H1 (cell line): ENCODE data around the gene PWP1. TPM values are rescaled to one million over a fixed set of nuclear protein-coding genes. Genes with fewer than 3 reads are reported as not detected.

Source experiments
- CTCF ChIA-PET: fragments of 300-600 bp; sonication (Branson Sonifier 250); formaldehyde crosslinking; loops from one replicate; lab custom pipeline; 2021; ENCODE audit not compliant: partially characterized antibody; lab: Charles Lee
- POLR2A ChIA-PET: fragments of 300-600 bp; sonication (Branson Sonifier 250); formaldehyde crosslinking; loops from one replicate; lab custom pipeline; 2021; ENCODE audit warnings: inconsistent platforms; ENCODE audit not compliant: partially characterized antibody; lab: Charles Lee
- DNase-seq, 2 experiments: peaks; one replicate each; pipeline versions ENCODE4 v3.0.0 to v3.0.0-alpha.2; 2010 to 2022; ENCODE audit warnings: low spot score in 2 of 2, low read depth in 1 of 2, mixed read lengths in 1 of 2
- FAIRE-seq: peaks from 2 replicates; lab custom pipeline; 2011; peaks lifted over from hg19 to GRCh38; lab: Jason Lieb, UNC
- H2AFZ ChIP-seq: 2 replicates; pipeline ENCODE4 v1.8.1; 2012; ENCODE audit warnings: low read length, inconsistent platforms
- H2AK5ac ChIP-seq: 2 replicates; pipeline ENCODE4 v1.6.1; 2013; ENCODE audit warnings: low read depth, low read length
- H2BK120ac ChIP-seq: replicated peaks from 2 replicates; pipeline ENCODE3; 2013; ENCODE audit warnings: low read depth, low read length, inconsistent platforms
- H2BK12ac ChIP-seq: 2 replicates; pipeline ENCODE4 v1.6.1; 2013; ENCODE audit warnings: low read depth, low read length
- H2BK15ac ChIP-seq: 2 replicates; pipeline ENCODE4 v1.6.1; 2013; ENCODE audit warnings: low read length
- H2BK20ac ChIP-seq: 2 replicates; pipeline ENCODE4 v1.6.1; 2013; ENCODE audit warnings: low read length
- H2BK5ac ChIP-seq: 2 replicates; pipeline ENCODE4 v1.6.1; 2013; ENCODE audit warnings: low read depth, low read length
- H3K14ac ChIP-seq: 2 replicates; pipeline ENCODE4 v1.6.1; 2013; ENCODE audit warnings: inconsistent platforms; ENCODE audit not compliant: insufficient read length
- H3K18ac ChIP-seq: 2 replicates; pipeline ENCODE4 v1.6.1; 2013; ENCODE audit warnings: low read length; ENCODE audit errors: extremely low read depth
- H3K23ac ChIP-seq: 2 replicates; pipeline ENCODE4 v1.6.1; 2013; ENCODE audit warnings: inconsistent platforms; ENCODE audit not compliant: insufficient read length
- H3K23me2 ChIP-seq: 2 replicates; pipeline ENCODE4 v1.6.1; 2013; ENCODE audit warnings: low read depth, low read length
- H3K27ac ChIP-seq: 2 replicates; pipeline ENCODE4 v1.6.1; 2011; ENCODE audit warnings: low read depth, low read length, inconsistent platforms
- H3K27me3 ChIP-seq, 4 experiments: replicated peaks in 1 of 4; 1 replicate in 1 of 4; 2 replicates in 3 of 4; pipeline versions ENCODE4 v1.6.1 to v1.8.1; 2011 to 2013; ENCODE audit warnings: low read length in 3 of 4, mild to moderate bottlenecking in 3 of 4, inconsistent platforms in 2 of 4, mixed read lengths in 2 of 4, moderate library complexity in 1 of 4; ENCODE audit not compliant: control insufficient read depth in 3 of 4, insufficient read depth in 3 of 4; ENCODE audit errors: extremely low read depth in 1 of 4
- H3K36me3 ChIP-seq, 4 experiments: 2 replicates each; pipeline versions ENCODE4 v1.6.1 to v1.8.1; 2011 to 2013; ENCODE audit warnings: mild to moderate bottlenecking in 4 of 4, low read length in 3 of 4, moderate library complexity in 2 of 4, control low read depth in 1 of 4, inconsistent platforms in 1 of 4; ENCODE audit not compliant: insufficient read depth in 4 of 4, control insufficient read depth in 2 of 4
- H3K4ac ChIP-seq: replicated peaks from 2 replicates; pipeline ENCODE3; 2013; ENCODE audit warnings: low read length, low read depth, mixed read lengths, inconsistent platforms; ENCODE audit not compliant: insufficient read length
- H3K4me1 ChIP-seq, 4 experiments: replicated peaks in 1 of 4; 1 replicate in 1 of 4; 2 replicates in 3 of 4; pipeline versions ENCODE4 v1.6.1 to v1.8.1; 2011 to 2013; ENCODE audit warnings: low read length in 3 of 4, inconsistent platforms in 2 of 4, mixed read lengths in 1 of 4; ENCODE audit not compliant: insufficient read depth in 4 of 4, control insufficient read depth in 3 of 4
- H3K4me2 ChIP-seq, 2 experiments: 2 replicates each; pipeline versions ENCODE4 v1.6.1 to v1.8.1; 2011 to 2013; ENCODE audit warnings: low read depth in 2 of 2, low read length in 2 of 2, control low read depth in 1 of 2, inconsistent platforms in 1 of 2, mild to moderate bottlenecking in 1 of 2; ENCODE audit not compliant: insufficient read depth in 1 of 2
- H3K4me3 ChIP-seq, 4 experiments: fragments of 200-600, 300-600 bp in 1 of 4; sonication (generic), shearing (Covaris generic), sonication (Bioruptor Twin) in 1 of 4; 2 replicates each; pipeline versions ENCODE4 v1.5.1 to v1.8.1; 2011 to 2016; ENCODE audit warnings: low read length in 4 of 4, low read depth in 3 of 4, control low read depth in 2 of 4, inconsistent platforms in 2 of 4, mild to moderate bottlenecking in 2 of 4, mixed read lengths in 1 of 4, moderate library complexity in 1 of 4; ENCODE audit not compliant: insufficient read depth in 2 of 4; ENCODE audit errors: extremely low read depth in 1 of 4
- H3K56ac ChIP-seq: replicated peaks from 2 replicates; pipeline ENCODE3; 2013; ENCODE audit warnings: low read depth, mild to moderate bottlenecking, mixed read lengths, low read length, inconsistent platforms; ENCODE audit not compliant: insufficient read length
- H3K79me1 ChIP-seq: 2 replicates; pipeline ENCODE4 v1.6.1; 2013; ENCODE audit warnings: low read depth, low read length, control low read depth
- H3K79me2 ChIP-seq, 2 experiments: 2 replicates each; pipeline versions ENCODE4 v1.6.1 to v1.8.1; 2012 to 2013; ENCODE audit warnings: low read length in 2 of 2, mild to moderate bottlenecking in 2 of 2, inconsistent platforms in 1 of 2; ENCODE audit not compliant: insufficient read depth in 2 of 2, control insufficient read depth in 1 of 2
- H3K9ac ChIP-seq, 4 experiments: replicated peaks in 1 of 4; 1 replicate in 1 of 4; 2 replicates in 3 of 4; pipeline versions ENCODE4 v1.6.1 to v1.8.1; 2011 to 2013; ENCODE audit warnings: low read depth in 3 of 4, low read length in 3 of 4, control low read depth in 2 of 4, mild to moderate bottlenecking in 2 of 4, moderate library complexity in 2 of 4, inconsistent platforms in 1 of 4; ENCODE audit errors: extremely low read depth in 1 of 4
- H3K9me3 ChIP-seq, 2 experiments: 2 replicates each; pipeline versions ENCODE4 v1.6.1 to v1.8.1; 2012 to 2013; ENCODE audit warnings: mild to moderate bottlenecking in 2 of 2, moderate library complexity in 2 of 2, control low read depth in 1 of 2, inconsistent platforms in 1 of 2, low read depth in 1 of 2, low read length in 1 of 2, mixed read lengths in 1 of 2; ENCODE audit not compliant: insufficient read depth in 2 of 2
- H4K20me1 ChIP-seq, 2 experiments: replicated peaks in 1 of 2; 2 replicates each; pipeline versions ENCODE3 to v1.8.1; 2011 to 2013; ENCODE audit warnings: inconsistent platforms in 2 of 2, low read length in 2 of 2, mild to moderate bottlenecking in 1 of 2; ENCODE audit not compliant: insufficient read depth in 2 of 2, control insufficient read depth in 1 of 2
- H4K5ac ChIP-seq: 2 replicates; pipeline ENCODE4 v1.6.1; 2013; ENCODE audit warnings: low read length, low read depth, mixed read lengths, inconsistent platforms; ENCODE audit not compliant: insufficient read length
- H4K8ac ChIP-seq: 2 replicates; pipeline ENCODE4 v1.8.0; 2013; ENCODE audit warnings: mild to moderate bottlenecking, moderate library complexity, low read length, inconsistent platforms; ENCODE audit not compliant: insufficient read depth; ENCODE audit errors: extremely low read depth
- H4K91ac ChIP-seq: replicated peaks from 2 replicates; pipeline ENCODE3; 2013; ENCODE audit warnings: low read length, mixed read lengths, inconsistent platforms; ENCODE audit not compliant: insufficient read length
- ATF2 ChIP-seq: IDR thresholded peaks from 2 replicates; pipeline ENCODE4 v1.6.1; 2012; ENCODE audit warnings: low read length, inconsistent platforms
- CBX5 ChIP-seq: fragments of 300-800, 300-1000 bp; sonication (generic); IDR thresholded peaks from 2 replicates; pipeline ENCODE4 v1.7.1; 2016; ENCODE audit warnings: antibody characterized with exemption, low read length, low read depth
- CEBPB ChIP-seq: IDR thresholded peaks from 2 replicates; pipeline ENCODE4 v1.6.1; 2012; ENCODE audit warnings: low read depth, low read length
- CTCF ChIP-seq, 3 experiments: IDR thresholded peaks; 1 replicate in 2 of 3; 2 replicates in 1 of 3; pipeline versions ENCODE4 v1.5.1 to v1.6.1; 2011; ENCODE audit warnings: low read length in 3 of 3, mild to moderate bottlenecking in 3 of 3, inconsistent platforms in 2 of 3, low read depth in 1 of 3, moderate library complexity in 1 of 3; ENCODE audit not compliant: insufficient read depth in 1 of 3; ENCODE audit errors: control extremely low read depth in 1 of 3
- KDM4A ChIP-seq: IDR thresholded peaks from one replicate; pipeline ENCODE4 v1.7.1; 2012; ENCODE audit warnings: low read depth, mild to moderate bottlenecking, moderate library complexity, low read length, inconsistent platforms; ENCODE audit not compliant: severe bottlenecking
- NRF1 ChIP-seq: IDR thresholded peaks from 2 replicates; pipeline ENCODE4 v1.6.1; 2011; ENCODE audit warnings: mild to moderate bottlenecking, low read depth, low read length, improper control_type of control experiment
- SRF ChIP-seq: IDR thresholded peaks from 2 replicates; pipeline ENCODE4 v1.6.1; 2011; ENCODE audit warnings: mild to moderate bottlenecking, low read depth, low read length, moderate library complexity
- WGBS, 2 experiments: shearing (Covaris generic) in 1 of 2; methylation state at CpG; one replicate each; pipeline versions ENCODE4 v1.1.6 to v1.1.7; 2013 to 2015; ENCODE audit warnings: low lambda C conversion rate in 2 of 2, mixed read lengths in 2 of 2, inconsistent platforms in 1 of 2, low coverage in 1 of 2, missing lambda C conversion rate in 1 of 2; ENCODE audit not compliant: insufficient replicate concordance in 2 of 2, insufficient coverage in 1 of 2, insufficient read length in 1 of 2; ENCODE audit errors: extremely low coverage in 1 of 2, missing lambda C conversion rate in 1 of 2; 5-methylcytosine and 5-hydroxymethylcytosine counted together
- polyA plus RNA-seq, 7 experiments: library from polyadenylated mRNA; depleted of rRNA in 3 of 7; stranded (reverse) in 5 of 7; unstranded in 2 of 7; fragments of >200 nt in 5 of 7; fragments of 200-250 nt in 2 of 7; gene quantifications; 1 replicate in 5 of 7; 2 replicates in 1 of 7; 4 replicates in 1 of 7; pipeline versions ENCODE4 v1.2.1 to v1.2.3, GENCODE V29; 2011 to 2013; ENCODE audit warnings: missing spikeins in 2 of 7, mixed read lengths in 2 of 7
- total RNA-seq: library from RNA; stranded (reverse); fragmentation: NEBNext Ultra II Directional; extraction: Animal tissue kit (Norgen Biotek cat#: 25700); gene quantifications from 2 replicates; pipeline ENCODE4 v1.2.1, GENCODE V29; 2021

The PWP1 gene
- total and polyA plus RNA-seq, 2 of the 8 experiments (the other 6 are each of a cell fraction or from before 2014, with no cell fraction given) = 57.8 to 78.5 TPM

GRCh38 chr12:107760809-107761501 is 75.4 kb downstream of the PWP1 start, which contains the start of gene PRDM4:
TSS of gene PRDM4 (minus strand) at chr12:107761137. CDS start at chr12:107760515, 622 bp downstream.
- Histone ChIP-seq H3K9me3 (no peaks in the 10 kb centered on the region), H3K27me3 (no peaks in the 10 kb centered on the region), H2BK120ac (no peak within 1 kb of the TSS), H3K23me2 (peaks cover 12% of the 10 kb centered on the region), H3K79me1 (no peaks in the 10 kb centered on the region), H3K9ac (peak within 1 kb of the TSS; percentile 80 to 96 (median 87)), H3K56ac (peak within 1 kb of the TSS; percentile 26), H4K5ac (no peak within 1 kb of the TSS), H3K27ac (peak within 1 kb of the TSS; percentile 68), H3K23ac (no peak within 1 kb of the TSS), H4K91ac (no peak within 1 kb of the TSS), H2BK12ac (no peak within 1 kb of the TSS), H3K79me2 (peaks cover 6 to 30% of the 10 kb centered on the region in 2 experiments; a peak in 3 of 4 replicates), H3K4me1 (peaks cover 0 to 8% (median under 1%) of the 10 kb centered on the region in 4 experiments; a peak in 3 of 7 replicates), H2AK5ac (no peak within 1 kb of the TSS), H3K4me3 (peak within 1 kb of the TSS; percentile 77 to 87 (median 82)), H3K14ac (no peak within 1 kb of the TSS), H2BK15ac (no peak within 1 kb of the TSS), H4K8ac (peak within 1 kb of the TSS; percentile 96), H4K20me1 (peaks cover 0 to 2% of the 10 kb centered on the region in 2 experiments), H2BK20ac (no peak within 1 kb of the TSS), H3K18ac (peak within 1 kb of the TSS; percentile 64; the same call in 1 of the 2 replicates), H3K4ac (no peak within 1 kb of the TSS), H3K4me2 (peak within 1 kb of the TSS; percentile 99), H2AFZ (peak within 1 kb of the TSS; percentile 99), H2BK5ac (no peak within 1 kb of the TSS), H3K36me3 (peaks cover 0 to 11% (median 7%) of the 10 kb centered on the region in 4 experiments; a peak in 5 of 8 replicates)
- POLR2A ChIA-PET = interaction anchor here (0.7 to 1.0 kb wide), 3 partner anchors 12 to 30 kb away, joined by 3 to 4 read pairs (median 3); no protein-coding TSS in a partner anchor
- FAIRE-seq (peak; percentile 45), DNase-seq (peak; percentile 81 to 90)
- CTCF ChIA-PET = interaction anchor here (1.2 to 2.9 kb wide), 5 partner anchors 18 to 126 kb away, joined by 3 to 22 read pairs (median 6); no protein-coding TSS in a partner anchor
- 2% methylated on average over 33 of the region's 83 CpGs; no CpG with 5 or more reads in 1 of the 2 experiments for WGBS, 2 experiments
- no peak for TF ChIP-seq CEBPB
- peak; percentile 81 for TF ChIP-seq KDM4A
- no peak for TF ChIP-seq CBX5
- TF ChIP-seq ATF2 = no peak
- peak; percentile 92 for TF ChIP-seq SRF
- TF ChIP-seq NRF1 = peak; percentile 85
- peak; percentile 62 to 85 (median 62) for TF ChIP-seq CTCF (IDR thresholded peaks at IDR 0.05; ENCODE audit: control extremely low read depth in 1 of 3, insufficient read depth in 1 of 3, low read depth in 1 of 3, low read length in 3 of 3)
